GM19193 (cell line): ENCODE measurements around the gene HSD11B1L.

Experiments
- POLR2A ChIP-seq: IDR thresholded peaks from 4 replicates; pipeline ENCODE4 v1.6.1; 2011; ENCODE audit not compliant: insufficient read depth, insufficient read length; ENCODE audit errors: extremely low read depth

The HSD11B1L gene

DNA sequence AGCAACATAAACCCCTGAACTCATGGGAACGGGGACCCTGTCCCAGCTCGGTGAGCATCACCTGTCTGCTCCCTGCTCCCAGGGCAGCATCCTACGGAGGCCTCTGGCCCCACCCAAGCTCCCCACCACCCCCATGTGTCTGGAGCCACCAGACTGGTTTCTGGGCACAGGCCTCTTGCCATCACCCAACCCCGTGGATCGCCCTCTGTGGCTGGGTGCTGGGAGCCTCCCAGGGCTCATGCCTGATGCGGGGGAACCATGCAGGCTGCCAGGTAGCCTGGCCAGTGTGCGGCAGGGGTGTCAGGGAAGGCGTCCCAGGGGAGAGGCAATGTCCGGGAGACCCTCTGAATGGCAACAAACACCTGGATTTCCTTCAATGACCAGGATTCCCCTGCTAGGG is 3.2 kb upstream of the HSD11B1L start:
- no peak for TF ChIP-seq POLR2A

DNA sequence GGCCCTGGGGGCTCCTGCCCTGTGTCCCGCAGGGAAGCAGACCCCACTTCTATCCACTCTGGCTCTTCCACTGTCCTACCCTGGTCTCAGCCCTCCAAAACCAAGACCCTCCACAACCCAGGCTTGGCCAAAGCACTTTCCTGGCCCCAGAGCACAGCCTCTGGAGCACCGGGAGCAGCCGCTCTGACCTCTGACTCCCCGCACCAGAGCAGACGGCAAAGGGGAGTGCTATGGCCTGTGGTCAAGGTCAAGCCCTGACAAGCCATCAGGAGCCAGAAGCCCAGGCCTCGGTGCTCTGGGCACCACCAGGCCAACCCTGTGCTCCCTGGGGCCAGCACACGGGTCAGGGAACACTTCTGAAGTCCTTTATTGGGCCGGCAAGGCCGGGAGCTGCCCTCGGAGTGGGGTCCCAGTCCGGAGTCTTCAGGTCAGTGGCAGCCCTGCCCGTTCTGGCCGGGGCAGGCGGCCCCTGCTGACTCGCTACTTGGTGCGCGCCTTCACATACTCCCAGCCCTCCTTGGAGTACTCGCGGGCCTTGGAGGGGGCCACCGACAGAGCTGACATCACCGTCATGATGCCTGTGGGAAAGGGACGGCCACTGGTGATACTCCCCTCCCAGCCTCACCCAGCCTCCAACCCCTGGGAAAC is 2.6 kb upstream of the HSD11B1L start:
- TF ChIP-seq POLR2A, result no peak

DNA sequence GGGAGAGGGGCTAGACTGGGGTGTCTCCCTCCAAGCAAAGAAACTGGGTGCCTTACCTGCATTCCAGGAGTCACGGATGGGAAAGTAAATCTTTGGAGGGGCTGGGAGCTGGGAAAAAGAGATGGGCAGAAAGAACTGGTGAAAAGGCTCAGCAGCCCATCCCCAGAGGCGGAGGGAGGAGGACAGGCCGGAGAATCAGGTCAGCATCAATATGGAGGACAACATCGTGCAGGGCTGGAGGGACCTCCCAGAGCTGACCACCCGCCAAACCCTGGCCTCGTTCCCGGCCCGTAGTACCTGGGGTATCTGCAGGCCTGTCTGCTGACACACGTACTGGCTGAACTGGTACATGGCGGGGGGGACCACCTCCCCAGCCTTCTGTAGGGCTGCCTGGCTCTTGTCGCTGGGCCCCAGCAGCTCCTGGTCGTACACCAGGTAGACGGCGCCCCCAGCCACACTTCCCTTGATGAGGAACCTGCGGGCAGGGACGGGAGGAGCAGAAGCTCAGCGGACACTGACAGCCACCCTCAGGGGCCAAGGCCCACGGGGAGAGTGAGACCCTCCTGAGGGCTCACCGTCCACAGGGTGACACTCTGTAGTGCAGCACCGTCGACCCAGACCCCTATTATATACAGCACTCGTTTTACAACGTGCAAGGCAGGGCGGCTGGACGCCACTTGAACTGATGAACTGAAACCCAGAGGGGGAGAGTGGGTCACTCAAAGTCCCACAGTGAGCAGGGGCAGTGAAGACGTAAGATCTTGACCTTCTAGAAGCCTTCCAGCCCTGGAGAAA is 1.3 kb upstream of the HSD11B1L start:
- no peak for TF ChIP-seq POLR2A

DNA sequence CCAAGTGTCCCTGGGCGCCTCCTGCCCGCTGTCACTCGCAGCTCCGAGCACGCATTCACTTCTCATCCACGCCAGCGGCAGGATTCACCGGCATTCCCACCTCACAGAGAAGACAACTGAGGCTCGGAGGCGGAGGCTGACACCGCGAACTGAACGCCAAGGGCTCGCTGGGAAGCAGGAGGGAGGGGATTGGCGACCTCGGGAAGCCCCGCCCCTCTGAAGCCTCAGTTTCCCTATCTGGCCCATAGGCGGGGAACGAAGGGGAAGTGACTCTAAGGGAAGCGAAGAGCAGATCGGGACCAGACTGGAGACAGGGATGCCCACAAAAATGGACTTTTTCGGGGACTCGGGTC is 767 bp upstream of the HSD11B1L start:
- no peak for TF ChIP-seq POLR2A

DNA sequence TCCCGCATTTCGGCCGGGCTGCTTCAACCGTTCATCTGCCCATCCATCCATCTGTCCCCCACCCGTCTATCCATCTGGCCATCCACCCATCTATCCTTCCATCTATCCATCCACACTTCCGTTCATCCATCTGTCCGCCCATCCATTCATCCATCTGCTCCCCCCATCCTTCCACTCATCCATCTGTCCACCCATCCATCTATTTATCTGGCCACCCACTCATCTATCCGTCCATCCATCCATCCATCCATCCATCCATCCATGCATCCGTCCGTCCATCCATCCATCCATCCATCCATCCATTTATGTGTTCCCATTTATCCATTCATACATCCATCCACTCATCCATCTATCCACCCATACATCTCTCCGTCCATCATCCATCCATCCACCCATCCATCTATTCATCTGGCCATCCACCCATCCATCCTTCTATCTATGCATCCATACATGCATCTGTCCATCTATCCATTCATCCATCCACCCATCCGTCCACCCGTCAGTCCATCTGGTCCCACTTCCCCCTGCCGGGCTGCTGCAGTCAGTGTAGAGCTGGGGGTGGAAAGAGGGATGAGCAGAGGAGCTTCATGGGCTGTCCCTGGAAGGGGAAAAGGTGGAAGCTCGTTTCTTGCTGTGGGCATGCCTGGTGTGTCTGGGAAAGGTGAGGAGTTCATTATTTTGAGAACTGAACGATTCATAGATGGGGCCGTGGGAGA is 722 bp downstream of the HSD11B1L start:
- TF ChIP-seq POLR2A, result no peak

DNA sequence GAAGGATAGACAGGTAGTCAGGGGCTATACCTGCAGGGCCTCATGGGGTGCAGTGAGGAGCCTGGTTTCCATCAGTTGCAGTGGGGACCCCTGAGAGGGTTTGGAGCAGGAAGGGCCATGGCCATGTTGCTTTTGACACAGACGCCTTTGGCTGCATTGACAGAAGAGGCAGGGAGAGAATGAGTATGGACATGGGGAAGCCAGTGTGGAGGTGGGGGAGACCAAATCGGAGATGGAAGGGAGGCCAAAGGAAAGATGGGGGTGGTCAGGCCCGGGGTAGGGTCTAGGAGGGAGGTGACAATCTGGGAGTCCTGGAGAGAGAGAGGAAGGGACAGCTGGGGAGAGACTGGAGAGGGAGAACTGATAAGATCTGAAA is 1.3 kb downstream of the HSD11B1L start:
- no peak for TF ChIP-seq POLR2A

DNA sequence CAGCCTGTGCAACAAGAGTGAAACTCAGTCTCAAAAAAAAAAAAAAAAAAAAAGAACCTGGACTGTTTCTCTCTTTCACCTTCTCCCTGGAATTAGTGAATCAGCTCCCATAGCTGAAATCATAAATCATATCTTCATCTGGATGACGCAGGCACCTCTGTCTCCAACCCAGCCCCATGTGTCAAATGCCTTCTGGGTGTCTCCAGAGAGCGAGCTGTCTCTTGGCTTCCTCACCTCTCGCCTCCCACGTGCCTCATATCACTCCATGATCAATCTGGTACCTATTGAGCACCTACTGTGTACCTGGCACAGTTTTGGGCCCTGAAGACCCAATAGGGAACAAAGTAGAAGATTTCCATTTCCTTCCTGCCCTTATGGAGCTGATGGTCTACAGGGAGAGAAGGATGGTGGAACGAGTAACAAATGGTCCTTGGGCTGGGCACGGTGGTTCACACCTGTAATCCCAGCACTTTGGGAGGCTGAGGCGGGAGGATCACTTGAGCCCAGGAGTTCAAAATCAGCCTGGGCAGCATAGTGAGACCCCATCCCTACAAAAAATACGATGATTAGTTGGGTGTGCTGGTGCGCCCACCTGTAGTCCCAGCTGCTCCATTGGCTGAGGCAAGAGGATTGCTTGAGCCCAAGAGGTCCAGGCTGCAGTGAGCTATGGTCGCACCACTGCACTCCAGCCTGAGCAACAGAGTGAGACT is 2.5 kb downstream of the HSD11B1L start:
- no peak for TF ChIP-seq POLR2A

DNA sequence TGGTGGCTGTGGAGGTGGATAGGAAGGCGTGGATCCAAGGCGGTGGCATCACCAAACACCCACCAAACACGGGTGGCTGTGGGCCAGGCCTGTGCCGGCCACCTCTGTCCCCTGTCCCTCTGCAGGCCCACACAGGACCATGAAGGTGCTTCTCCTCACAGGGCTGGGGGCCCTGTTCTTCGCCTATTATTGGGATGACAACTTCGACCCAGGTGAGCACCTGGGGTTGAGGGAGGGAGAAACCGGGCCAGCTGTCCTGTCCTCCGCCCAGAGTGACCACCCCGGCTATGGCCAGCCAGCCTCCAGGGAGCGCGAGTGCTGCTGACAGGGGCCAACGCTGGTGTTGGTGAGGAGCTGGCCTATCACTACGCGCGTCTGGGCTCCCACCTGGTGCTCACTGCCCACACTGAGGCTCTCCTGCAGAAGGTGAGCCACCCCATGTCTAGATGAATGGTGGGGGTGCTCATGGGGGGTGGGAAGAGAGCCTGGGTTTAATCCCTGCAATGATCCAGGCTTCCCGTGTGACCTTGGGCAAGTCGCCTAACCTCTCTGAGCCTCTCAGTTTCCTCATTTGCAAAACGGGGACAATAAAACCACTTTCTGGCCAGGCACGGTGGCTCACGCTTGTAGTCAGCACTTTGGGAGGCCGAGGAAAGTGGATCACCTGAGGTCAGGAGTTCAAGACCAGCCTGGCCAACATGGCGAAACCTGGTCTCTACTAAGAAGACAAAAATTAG is 4.0 kb downstream of the HSD11B1L start:
- no peak for TF ChIP-seq POLR2A

DNA sequence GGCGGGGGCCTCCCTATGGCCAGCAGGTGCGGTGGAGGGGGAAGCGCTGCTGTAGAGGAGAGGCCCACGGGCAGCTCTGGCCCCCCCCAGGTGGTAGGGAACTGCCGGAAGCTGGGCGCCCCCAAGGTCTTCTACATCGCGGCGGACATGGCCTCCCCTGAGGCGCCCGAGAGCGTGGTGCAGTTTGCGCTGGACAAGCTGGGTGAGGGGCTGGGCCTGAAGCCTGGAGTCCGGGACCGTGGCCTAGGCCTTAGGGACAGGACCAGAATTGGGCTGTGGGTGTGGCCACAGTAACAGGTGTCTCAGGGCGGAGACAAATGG is 5.5 kb downstream of the HSD11B1L start:
- TF ChIP-seq POLR2A, result peak; percentile 27

DNA sequence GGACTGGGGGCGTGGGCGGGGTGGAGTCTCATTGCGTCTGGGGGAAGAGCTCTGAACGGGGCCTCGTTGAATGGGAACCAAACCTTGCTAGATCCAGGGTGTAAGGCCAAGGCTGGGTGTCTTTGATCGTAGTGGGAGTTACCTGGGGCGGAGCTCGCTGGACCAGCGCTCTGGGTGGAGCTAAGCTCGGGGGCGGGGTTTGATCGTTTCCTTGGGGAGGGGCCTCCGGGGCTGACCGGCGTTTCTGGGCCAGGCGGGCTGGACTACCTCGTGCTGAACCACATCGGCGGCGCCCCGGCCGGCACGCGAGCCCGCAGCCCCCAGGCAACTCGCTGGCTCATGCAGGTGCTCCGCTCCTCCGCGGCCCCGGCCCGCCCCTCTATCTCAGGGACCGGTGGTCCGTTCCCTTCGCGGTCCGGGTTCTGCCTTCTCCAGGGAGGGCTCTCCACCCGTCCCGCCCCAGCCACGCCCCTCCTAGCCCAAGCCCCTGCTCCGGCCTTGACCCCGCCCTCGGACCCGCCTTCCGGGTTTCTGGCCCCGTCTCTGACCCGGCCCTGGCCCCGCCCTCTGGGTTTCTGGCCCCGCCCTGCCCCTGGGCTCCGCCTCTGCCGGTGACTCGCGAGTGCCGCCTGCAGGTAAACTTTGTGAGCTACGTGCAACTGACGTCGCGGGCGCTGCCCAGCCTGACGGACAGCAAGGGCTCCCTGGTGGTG is 6.0 kb downstream of the HSD11B1L start:
- no peak for TF ChIP-seq POLR2A

DNA sequence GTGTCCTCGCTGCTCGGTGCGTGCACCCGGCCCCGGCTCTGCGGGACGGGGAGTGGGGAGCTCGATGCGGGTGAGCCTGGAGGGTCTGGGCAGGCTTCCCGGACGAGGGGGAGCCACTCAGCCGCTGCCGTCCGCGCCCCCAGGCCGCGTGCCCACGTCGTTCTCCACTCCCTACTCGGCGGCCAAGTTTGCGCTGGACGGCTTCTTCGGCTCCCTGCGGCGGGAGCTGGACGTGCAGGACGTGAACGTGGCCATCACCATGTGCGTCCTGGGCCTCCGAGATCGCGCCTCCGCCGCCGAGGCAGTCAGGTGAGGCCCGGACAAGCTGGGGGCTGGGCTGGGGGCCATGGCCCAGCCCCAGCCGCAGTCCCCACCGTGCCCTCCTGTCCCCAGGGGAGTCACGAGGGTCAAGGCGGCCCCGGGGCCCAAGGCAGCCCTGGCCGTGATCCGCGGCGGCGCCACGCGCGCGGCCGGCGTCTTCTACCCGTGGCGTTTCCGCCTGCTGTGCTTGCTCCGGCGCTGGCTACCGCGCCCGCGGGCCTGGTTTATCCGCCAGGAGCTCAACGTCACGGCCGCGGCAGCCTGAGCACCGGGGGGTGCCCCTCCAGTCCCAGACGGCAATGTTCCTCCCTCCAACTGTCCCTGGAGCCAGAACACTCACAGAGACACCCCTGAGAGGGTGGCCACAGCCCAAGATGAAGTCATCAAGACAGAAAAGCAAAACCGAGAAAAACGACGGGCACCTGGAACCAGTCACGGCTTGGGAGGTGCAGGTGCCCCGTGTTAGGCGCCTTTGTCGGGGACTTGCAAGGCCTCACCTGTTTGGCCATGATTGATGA is 6.8 kb downstream of the HSD11B1L start:
- no peak for TF ChIP-seq POLR2A

DNA sequence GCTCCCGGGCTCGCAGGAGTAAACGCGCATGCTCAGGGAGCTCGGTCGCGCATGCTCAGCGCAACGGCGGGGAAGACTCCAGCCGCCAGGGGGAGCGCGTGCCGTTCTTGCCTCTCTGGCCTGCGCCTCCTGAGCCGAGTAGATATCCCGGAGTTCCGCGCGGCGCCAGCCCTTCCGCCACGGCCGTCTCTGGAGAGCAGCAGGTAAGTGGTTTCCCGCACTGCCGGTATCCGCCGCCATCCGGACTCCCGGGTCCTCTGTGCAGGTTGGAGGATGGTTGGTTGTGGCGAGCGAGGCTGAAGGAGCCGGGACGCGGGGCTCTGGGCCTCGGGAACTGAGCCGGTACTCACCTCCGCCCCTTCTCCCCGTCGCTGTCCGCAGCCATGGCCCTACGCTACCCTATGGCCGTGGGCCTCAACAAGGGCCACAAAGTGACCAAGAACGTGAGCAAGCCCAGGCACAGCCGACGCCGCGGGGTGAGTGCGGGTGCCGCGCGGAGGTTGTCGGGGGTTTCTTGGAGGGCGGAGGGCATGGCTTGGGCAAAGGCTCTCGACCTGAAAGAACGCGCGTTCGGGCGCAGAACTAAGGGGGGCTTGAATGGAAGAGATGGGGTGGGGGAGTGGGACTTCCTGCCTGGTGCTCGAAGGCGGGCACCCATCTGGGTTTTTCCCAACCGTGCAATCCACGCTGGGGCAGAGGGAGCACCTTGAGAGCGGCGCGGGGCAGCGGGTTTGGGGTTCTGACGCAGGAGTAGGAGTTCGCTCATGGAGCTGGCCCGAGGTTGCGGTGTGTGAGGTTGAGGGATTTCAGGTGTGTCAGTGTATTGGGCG is 9.5 kb downstream of the HSD11B1L start, which contains the start of gene RPL36:
TSS of gene RPL36 (plus strand) at position 171 of the 830 bp plus-strand sequence. CDS start at position 384, 213 bp downstream.
- peak; percentile 99 for TF ChIP-seq POLR2A
